ENCODE measurements around the gene LHFPL3.
A peak's percentile ranks its signal among the peaks of the same experiment; 100 is the strongest.

LHFPL3 gene

DNA sequence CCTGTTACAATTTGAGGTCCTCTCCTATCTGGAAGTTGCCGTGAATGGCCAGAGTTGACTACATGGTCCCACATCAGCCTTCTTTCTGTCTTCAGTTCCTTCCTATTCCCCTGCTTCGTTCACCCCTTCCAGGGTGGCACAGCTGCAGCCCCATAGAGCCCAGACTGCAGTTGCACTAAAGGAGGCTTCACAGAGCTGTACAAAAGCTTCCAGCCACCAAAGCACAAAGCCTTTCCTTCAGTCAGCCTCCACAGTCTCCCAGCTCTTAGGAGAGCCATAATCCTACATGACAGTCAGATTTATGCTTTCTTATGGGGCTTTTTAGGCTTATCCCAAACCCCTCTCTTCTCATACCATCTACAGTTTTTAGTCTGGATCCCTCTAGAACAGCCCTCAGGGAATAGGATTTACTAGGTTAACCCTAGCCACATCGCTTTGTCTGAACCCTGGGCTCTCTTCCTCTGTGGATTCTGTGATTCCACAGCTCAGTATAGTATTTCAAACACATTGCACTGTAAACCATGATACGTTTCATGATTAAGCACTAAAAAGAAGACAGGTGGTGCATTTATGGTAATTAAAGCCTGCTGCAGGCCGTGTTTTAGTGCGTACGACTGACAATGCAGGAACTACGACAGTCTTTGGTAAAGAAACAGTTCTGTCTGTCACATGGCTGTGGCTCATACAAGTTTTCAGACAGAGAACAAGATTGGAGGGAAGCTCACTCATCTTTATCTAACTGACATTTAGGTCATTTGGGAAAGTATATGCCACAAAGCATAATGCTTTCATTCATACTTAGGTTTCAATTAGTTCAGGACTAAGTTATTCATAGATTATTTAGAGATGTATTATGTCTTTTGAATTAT is 477.3 kb downstream of the LHFPL3 start:
- DNase-seq = no peak

DNA sequence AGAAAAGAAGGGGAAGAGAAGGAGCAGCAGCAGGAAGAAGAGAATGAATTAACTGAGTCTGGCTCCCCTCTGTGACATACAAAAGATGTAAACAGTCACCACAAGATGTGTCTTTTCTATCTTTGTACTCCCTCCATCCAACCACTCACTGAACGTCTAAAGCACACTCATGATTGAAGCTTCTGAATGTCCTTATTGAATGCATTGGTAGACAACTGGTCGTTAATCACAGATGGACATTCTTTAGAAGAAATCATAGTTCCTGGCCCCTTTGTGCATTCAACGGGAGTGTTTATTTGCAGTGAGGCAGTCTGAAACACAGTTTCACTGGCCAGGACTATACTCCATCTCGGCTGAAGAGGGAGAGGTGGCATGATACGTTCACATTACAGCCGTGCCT is 479.3 kb downstream of the LHFPL3 start:
- DNase-seq = no peak

DNA sequence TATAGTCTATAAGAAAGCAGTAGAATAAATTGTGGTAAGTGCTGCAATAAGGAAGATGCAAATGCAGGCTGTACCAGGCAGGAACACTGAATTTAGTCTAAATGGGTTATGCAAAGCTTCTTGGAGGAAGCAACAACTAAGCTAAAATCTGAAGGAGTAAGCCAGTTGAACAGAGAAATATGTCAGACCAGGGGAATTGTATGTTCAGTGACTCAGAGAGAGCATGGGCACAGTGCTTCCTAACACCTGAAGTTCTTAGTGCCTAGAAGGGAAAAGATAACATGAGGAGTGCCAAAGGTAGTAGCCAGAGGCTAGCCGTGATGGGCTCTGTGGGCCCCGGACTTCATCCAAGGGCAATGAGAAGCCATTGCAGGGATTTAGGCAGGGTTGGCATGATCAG is 481.5 kb downstream of the LHFPL3 start:
- DNase-seq = no peak

DNA sequence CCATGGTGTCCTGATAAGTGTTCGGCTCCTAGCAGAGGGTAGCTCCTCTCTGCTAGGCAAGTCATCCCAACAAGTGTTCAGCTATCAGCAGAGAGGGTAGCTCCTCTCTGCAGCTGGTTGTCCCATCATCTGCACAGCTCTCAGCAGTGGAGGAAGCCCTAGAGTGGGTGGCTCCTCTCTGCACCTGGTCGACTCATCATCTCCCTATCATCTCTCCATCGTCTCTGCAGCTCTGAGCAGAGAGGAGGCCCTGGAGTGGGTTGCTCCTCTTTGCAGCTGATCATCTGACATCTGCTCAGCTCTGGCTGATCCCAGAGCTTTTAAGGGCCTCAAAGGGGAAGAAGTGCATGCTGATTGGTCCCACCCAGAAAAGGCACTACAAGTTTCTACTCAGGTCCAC is 485.7 kb downstream of the LHFPL3 start:
- no peak for DNase-seq

DNA sequence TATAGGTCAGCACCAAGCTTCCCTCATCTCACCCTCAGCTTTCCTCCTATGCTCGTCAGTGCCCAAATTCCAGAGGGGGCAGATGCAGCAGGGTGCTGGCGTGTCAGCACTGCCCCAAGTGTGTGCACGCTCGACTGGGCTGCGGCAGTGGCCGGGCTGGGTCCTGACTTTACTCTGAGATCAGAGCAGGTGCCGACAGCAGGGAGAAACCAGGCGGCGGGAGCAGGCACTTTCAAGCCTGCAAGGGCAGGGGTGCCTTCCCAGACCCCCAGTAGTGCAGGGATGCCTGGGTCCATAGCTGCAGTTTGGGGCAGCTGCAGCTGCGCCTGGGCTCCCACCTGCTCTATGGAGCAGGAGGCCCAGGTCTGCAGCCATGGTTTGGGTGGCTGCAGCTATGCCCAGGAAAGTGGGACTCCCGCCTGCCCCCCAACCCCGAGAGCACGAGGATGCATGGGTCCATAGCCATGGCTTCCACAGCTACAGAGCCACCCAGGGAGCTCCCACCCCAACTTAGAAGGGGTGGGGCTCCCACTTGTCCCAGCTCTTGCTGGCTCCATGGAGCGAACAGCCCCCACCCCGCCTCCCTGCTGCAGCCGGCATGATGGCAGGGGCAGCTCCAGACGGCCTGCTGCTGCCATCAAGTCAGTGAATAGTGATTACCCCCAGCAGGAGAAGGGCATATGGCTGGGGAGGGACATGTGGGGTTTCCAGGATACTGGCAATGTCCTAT is 486.4 kb downstream of the LHFPL3 start:
- no peak for DNase-seq

DNA sequence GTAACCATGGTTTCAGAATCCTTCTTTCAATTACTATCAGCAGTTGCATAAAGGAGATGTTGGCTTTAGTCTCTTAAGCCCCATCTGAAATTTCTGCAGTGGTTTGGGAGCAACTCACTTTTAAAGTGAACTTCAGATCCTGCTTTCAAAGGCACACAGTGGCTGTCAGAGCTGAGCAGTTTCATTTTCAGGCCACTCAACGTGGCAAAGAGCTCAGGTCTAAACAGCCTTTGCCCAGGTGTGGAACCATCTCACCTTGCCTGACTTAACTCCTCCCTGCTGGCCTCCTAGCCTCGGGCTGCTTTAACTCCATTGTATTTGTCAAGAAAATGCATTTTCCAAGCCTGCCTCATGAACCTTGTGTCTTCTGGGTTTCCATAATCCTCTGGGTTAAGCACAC is 488.1 kb downstream of the LHFPL3 start:
- no peak for DNase-seq

DNA sequence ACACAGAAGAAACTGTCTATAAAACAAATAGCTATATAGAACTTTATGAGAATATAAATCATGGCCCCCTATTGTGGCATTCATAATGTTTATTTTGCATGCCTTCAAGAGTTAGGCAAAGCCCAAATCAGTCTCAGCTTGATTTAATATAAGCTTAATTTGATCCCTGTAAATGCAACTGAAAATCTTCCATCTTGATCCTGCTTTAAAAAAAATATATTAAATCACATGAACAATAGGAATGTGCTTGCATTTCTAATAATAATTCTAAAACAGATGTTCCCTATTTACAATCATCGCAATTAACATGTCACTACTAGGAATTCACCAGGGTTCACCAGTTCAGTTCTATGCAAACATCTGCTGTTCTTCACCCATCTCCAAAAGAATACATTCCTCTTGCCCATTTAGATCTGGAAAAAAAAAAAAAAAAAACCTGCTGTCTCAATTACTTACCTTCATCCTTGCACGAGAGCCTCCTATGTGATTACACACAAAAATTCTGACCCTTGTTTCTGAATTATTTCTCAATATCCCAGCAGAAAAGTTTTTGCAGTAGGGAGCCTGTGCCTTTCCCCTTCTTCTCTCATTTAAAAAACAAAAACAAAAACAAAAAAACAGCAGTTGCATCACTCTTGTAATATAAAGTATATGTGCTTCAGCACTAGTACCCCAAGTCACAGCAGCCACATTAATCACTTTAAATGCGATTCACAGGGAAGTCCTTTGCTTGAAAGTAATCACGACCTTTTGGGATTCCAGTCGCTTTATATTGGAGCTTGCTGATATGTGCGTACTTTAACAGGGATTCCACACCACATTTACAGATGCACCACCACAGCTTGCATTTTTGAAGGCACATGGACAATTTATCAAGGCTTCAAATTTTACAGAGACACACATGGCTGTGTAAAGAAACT is 490.8 kb downstream of the LHFPL3 start:
- DNase-seq = no peak

DNA sequence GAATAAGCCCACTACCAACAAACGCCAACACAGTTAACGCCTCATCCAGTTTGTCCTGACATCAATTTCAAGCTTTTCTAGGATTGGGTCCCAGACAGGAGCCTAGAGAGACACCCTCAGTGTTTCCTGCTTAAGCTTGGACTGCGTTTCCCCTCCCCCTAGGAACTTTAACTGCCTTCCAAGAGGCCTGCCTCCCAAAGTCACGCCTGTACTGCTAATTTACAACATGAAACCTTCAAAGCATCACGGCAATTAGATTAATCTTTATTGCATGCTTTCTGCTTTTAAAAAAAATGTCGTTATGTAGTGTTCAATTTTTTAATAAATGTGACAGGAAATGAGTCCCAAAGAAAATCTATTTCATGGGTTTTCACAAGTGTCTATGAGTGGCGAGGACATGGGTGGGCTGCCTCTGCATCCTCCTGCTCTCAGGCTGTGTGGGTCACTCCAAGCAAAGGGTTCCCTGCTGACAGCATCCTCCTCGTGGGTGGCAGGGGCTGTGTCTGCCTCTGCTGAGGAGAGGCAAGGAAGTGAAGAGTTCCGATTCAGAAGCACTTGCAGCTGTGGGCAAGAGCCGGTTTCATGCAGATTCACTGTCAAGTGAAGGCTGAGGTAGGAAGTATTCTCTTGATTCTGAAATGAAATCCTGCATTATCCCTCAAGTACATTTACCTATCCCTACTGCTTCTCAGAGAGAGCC is 492.6 kb downstream of the LHFPL3 start:
- DNase-seq = no peak

DNA sequence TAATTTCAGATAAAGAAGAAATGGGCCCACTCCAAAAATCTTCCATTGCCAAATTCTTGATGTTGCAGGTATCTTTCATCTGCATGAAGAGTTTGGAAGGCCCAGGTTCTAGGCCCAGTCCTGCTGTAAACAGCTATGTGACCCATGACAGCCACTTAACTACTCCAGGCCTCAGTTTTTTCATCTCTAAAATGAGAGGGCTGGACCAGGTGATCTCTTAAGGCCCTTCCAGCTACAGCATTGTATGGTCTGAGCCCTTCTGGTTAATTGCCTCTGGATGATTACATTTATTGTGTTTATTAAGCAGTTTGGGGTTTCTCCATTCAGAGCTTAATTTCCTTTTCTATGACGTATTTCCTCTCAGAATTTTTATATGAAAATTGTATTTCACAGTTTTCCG is 494.8 kb downstream of the LHFPL3 start:
- no peak for DNase-seq

DNA sequence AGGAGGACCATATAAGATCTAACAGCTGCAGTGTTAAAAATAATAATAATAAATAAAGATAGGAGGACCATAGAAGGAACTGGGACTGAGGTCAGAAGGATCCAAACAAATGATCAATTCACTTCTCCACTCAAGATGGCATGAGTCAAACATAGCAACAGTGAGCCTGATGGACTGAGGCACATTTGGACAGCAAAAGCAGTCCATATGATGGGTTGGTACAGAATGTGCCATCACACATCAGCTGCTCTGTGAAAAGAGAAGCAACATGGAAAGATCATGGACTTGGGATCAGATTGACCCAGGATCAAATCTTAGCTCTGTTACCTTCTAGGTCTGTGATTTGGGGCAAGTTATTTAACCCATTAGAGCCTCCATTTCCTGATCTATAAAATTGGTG is 496.7 kb downstream of the LHFPL3 start:
- no peak for DNase-seq

DNA sequence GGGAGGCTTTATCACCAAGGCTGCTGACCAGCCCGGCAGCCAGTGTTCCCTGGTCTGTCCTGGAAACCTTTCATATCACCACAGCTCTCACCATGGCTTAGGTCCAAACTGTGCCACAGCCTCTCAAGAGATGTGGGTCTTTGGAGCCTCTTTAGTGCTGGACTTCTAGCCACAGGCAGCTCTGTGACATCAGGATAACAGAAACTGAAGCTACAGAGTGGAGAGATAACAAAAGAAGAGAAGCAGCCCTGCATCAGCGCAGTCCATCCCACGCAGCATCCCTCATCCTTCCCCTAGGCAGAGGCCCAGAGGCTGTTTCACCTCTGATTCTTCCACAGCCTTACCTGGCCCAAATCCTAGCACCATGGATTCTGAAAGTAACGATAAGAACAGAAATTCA is 497.7 kb downstream of the LHFPL3 start:
- no peak for DNase-seq

DNA sequence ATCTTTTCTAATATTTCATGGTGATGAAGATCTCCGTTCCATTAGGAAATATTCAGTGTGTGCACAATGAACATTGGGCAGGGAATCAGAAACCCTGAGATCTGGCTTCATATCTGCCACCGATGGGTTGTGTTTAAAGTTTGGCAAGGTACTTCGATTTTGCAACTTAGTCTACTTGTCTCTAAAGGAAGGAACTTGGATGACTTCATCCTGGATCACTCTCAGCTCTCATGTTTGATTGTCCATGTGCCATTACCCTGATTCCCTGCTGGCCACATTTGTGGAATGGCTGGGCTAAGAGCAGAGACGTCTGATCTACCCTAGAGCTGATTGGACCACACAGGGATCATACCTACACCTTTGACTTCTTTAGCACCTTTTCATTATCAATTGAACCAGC is 508.6 kb downstream of the LHFPL3 start:
- DNase-seq = no peak

DNA sequence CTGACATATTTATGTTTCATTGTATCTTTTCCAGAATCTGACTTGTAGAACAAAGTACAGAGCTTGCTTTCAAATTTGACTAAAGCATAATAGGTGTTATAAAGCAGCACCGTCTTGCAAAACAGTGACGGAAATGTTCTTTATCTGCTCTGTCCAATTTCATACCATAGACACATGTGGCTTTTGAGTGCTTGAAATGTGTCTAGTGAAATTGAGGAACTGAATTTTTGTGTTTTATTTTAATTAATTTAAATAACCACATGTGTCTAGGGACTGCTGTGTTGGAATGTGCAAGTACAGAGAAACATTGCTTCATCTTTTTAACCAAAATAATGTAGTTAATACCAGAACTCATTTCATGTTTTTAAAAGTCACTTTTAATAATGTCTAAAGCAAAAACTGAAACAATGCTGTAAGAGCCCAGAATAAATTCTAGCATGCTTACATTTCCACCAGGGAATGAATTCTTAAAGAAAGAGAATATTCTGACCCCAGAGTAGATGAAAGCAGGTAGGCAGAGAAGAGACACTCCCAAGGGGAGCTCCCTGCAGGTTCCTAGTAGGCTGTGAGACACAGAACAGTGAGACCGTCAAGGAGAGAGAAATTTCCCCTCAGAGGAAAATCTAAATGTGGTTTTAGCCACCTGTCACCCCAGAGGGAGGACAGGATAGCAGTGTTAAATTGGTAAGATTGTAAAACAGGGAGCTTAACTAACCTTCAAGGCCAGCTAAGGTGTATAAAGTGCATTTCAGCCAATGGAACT is 510.3 kb downstream of the LHFPL3 start:
- DNase-seq = no peak

DNA sequence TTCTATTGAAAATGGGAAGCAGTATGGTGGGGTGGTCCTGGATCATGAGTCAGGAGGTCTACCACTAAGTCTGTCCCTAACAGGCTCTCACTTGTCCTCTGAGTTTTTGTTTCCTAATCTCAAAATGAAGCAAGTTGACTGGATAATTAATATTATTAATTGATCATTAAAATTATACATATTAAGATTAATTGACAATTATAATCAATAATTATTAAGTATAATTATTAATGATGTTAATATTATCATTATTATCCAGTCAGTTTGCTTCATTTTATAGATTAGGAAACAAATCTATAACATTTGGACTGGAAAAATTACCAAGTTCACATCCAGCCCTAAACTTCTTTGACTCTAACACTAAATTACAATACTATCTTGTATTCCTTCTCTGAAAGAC is 511.4 kb downstream of the LHFPL3 start:
- no peak for DNase-seq

DNA sequence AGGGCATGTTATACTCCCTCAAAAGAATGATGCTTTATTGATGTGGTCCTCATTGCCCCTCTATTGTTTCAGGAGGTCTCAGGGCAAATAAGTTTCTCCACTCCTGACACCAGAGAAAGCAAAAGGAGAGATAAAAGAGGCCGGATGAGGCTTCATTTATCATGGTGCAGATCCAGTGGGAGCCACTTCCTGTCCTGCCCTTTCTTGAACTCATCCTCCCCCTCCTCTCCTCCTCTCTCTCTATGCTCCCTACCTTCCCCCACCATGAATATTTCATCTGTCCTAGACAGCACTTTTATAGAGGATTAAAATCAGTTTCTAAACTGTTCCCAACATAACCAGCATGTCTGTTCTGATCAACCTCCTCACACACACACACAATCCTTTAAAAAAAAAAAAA is 513.4 kb downstream of the LHFPL3 start:
- no peak for DNase-seq

DNA sequence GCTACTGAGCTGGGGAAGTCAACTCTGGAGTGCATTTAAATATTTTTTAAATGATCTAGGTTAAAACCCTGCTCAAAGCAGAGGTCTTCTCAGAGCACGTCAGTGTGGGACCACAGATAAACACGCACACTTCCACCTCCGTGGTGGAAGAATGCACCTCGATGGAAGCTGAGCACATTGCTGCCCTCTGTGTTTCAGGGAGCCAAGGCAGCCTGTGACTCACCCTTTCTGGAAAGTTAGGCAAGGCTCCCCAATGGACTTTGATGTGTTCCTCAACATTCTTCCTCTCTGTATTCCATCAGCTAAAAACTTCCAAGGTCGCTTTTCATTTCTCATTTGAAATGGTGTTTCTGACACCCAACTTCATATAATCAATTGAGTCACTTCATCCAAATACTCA is 514.8 kb downstream of the LHFPL3 start:
- DNase-seq = no peak

DNA sequence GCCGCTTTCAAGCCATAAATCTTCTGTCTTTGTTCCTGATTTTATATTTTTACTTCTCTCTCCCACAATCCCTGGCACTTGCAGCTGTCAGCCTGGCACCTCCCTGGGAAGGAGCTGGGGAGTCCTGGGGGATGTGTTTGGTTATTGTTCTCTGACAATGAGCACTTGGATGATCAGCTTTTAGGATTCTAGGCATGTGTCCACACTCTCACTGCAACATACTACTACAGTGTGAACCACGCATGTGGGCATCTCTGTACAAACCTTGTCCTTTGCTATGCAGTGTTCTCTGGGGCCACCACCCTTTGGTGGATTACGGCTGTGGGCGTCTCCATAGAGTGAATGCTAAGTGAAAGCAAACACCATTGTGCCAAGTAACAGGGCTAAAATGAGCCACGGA is 517.2 kb downstream of the LHFPL3 start:
- no peak for DNase-seq

DNA sequence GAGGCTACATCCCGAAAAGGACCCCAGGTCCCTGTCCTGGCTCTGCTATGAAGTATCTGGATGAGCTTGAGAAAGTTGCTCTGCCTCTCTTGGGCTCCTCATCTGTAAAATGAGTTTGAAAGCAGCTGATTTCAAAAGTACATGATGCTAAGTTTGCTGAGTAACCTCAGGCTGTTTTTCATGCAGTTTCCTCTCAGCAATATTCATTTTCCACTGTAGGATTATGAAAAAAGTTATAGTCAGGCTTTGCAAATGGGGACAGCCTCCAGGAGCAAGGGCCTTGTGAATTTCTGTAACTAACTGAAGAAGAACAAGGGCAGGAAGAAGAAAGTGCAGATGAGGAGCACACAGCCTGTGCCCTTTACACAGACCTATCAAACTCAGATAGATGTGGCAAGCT is 518.3 kb downstream of the LHFPL3 start:
- no peak for DNase-seq

DNA sequence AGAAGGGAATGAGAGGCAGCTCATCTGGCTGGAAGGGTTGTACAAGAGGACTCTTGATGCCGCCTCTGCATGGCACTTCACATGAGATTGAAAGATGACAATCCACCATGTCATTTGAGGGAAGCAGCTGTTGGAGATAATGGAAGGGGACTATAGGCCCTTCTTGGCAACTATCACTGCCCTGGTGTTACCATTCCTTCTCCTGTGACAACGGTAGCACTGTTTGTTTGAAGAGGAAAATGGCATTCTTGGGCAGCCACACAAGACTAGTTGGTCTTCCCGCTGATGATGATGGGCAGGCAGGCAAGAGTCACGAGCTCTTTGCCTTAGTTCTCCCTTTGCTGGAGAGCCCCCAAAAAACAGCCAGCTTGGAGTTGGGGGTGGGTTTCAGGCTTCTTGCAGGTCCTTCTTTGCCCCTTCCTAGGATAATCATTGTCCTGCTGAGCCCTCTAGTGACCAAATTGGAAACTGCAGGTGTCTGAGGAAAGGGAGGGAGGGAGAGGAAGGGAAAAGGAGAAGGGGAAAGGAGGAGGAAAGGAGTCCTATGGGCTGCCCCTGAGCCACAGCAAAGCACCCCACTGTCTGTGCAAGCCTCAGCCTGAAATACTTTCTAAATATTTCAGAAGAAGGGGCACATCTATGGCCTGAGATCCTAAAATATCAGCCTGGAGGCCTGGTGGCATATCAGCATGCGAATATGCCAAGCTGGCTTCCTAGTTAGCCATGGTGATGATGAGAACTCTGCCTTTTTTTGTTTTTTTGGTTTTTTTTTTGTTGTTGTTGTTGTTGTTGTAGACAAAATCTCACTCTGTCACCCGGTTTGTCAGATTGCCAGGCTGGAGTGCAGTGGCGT is 520.0 kb downstream of the LHFPL3 start:
- peak; percentile 59 for DNase-seq

DNA sequence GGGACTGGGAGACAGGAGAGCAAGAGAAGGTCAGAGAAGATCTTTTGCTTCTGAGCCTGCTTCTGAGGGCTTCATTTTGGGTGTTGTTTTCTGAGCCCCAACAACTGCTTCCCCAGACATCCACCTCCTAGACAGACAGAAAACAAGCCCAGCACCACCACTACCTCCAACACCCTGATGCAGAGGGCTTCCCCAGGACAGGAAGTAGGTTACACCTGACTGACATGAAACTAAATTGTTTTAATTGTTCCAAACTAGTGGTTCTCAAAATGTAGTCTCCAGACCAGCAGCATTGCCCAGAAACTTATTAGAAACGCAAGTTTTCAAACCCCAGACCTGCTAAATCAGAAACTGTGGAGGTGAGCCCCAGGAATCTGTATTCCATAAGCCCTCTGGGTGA is 522.0 kb downstream of the LHFPL3 start:
- no peak for DNase-seq

DNA sequence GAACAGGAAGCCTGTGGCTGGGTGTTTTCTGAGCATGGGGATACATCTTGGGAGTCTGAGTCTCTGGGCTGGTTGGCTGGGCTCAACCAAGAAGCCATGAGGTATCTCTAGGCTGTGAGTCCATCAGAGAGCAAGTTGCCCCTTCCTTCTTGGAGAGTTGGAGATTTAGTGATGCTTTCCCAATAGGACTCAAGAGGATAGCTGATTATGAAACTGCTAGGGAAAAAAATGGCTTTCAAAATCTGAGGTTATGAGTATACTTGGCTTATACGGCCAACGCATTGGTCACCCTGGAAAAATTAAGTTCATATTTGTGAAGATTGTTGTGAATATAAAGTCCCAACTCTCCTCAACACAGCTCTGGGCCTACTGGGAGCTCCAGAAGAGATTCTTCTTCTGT is 522.9 kb downstream of the LHFPL3 start:
- no peak for DNase-seq
